Hematopoietic multipotent progenitor cell treated with erythropoietin and hydrocortisone succinate and interleukin-3 and kit ligand, for 17 days (in vitro differentiated cells): ENCODE measurements around the gene LAMA5.

ENCODE experiments used
- DNase-seq: peaks from one replicate; pipeline ENCODE4 v3.0.0-alpha.2; 2015; ENCODE audit warnings: low spot score

The LAMA5 gene

DNA sequence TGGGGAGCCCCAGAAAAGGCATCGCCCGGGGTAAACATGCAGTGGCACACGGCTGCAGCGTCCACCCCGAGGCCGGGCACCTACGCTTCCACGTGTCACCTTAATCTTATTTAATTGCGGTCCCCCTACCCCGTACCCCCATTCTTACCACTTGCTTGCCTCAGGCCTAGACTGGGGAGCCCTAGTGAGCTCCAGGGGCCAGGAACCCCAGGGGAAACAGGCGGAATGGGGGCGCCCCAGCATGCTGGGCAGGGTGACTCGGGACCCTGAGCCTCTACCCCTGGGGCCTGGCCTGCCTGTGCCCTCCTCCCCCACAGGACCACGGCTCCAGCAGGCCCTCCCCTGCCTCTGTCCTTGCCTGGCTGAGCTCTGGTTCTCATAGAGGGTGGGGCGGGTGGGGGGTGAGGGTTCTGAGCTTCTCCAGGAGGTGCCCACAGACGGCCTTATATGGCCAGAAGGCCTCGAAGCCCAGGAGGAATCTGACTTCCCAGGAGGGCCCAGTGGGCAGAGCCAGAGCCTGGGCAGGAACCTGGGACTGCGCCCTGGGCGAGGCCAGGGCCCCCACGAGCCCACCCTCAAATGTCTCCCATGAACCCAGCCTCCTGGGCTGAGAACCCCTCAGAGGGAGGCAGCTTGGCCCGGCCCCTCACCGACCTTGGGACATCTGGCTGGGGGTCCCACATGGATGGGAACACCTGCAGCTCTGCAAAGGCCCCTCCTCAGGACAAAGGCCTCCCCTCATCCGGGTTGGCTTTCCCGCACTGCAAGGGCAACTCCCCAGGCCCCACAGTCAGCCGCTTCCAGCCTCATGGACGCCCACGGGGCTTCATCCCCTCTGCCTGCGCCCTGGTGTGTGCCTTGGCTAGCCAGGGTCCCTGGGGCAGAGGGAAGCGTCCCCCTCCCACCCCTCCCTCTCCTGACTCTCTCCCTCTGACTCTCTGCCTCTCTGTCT lies 5.2 kb upstream of the LAMA5 start:
- DNase-seq = no peak

GRCh38 chr20:62371588-62372041 lies 4.5 kb upstream of the LAMA5 start:
- no peak for DNase-seq

GRCh38 chr20:62370807-62371587 lies 3.9 kb upstream of the LAMA5 start:
- no peak for DNase-seq

GRCh38 chr20:62370115-62370806 lies 3.1 kb upstream of the LAMA5 start:
- DNase-seq = no peak

- no peak for DNase-seq
These were observed 2.7 kb upstream of the LAMA5 start for GRCh38 chr20:62369815-62370114.

- DNase-seq = no peak
These were observed 2.1 kb upstream of the LAMA5 start for GRCh38 chr20:62368976-62369814.

GRCh38 chr20:62368392-62368975 lies 1.4 kb upstream of the LAMA5 start:
- no peak for DNase-seq

- DNase-seq = no peak
These were observed 700 bp upstream of the LAMA5 start for GRCh38 chr20:62367633-62368391.

GRCh38 chr20:62366370-62367135 lies 559 bp downstream of the LAMA5 start:
- DNase-seq = no peak

DNA sequence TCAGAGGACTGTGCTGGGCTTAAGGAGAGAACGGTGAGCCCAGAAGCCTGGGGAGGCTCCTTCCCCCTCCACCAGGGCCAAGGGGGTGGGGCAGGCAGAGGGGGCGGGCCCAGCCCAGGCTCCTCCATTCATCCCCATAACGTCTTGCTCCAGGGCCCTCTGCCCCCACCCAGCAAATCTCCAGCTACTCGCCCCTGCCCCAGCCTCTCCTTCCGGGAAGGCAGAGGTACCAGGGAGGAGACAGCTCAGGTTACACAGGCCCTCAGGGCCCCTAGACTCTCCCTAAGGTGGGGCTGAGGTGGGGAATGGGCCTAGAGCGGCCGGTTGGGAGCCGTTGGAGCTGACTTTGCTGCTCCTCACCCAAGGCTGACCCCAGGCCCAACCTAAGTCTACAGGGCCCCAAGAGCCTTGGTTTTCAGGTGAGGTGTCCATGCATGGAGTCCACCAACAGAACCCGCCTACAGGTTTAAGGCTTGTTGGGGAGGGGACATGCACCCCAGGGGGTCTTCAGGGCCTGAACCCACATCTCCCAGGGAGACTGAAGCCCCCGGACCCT lies 1.2 kb downstream of the LAMA5 start:
- no peak for DNase-seq

DNA sequence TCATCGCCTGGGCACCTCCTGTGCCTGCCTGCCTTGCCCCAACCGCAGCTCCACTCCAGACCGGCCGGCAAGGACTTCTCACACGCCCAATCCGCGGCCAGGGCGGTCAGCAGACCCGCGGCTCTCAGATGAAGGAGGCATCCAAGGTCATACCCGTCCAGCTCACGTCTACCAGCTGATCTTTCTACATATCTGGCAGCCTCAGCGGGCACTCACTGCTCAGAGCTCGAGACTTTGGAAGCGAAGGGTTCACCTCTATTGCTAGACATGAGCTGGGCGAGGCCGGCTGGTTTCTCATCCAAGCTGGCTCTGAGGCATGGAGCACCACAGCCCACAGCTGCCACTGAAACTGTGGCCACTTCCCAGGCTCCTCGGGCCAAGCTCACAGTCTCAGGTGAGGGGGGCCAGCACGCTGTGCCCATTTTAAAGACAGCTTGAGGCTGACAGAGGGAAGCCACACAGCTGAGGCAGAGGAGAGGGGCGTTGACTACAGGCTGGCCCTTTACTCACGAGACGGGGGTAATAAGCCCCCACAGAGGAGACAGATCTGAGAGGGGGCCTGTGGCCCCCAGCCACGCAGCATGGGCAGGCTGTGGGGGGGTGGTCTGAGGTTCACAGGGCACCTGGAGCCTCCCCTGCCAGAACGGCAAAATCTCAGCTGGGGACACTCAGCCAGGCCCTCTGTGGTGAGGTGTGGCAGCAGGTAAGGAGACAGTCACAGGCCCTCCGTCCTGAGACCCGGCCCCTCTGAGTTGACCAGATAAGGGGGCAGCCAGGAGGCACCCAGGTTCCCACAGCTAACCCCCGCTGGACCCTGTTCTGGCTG lies 2.0 kb downstream of the LAMA5 start:
- no peak for DNase-seq

DNA sequence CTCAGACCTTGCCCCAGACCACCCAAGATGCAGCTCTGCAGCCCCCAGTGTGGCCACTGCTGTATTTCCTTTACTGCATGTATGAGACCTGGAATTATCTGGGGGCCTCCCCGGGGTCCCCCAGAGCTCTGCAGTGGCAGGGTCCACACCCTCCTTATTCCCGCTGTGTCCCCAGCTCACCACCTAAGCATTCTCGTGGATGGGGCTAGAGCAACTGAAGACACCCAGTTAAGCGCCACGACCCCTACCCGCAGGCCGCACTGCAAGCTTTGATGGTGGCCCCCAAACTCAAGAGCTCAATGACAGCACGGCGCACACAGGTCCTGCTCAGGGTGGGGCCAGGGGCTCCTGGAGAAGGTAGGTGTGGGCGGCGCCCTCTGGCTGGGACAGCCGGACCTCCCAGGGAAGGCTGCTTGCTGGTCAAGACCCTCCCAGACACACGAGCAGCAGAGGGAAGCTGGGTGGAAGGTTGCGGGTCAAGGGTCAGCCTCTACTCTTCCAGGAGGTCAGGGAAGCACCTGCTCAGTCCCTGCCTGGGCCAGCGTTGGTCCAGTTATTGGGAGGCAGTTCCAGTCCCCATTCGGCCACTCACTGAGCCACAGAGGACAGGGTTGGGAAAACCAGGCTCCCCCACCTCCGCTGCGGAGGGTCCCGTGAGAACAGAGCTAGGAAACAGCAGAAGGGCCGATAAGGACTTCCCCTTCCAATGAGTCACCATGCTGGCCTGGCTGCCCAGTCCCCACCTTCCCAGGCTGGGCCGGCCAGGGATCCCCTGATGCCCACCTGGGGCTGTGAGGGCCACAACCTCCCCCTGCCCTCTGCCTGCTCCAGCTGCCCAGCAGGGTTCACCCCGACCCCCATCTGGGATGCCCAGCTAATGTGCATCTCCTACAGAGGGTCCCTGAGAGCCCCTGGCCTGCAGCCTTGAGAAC lies 2.9 kb downstream of the LAMA5 start:
- DNase-seq = no peak

- no peak for DNase-seq
These were observed 3.9 kb downstream of the LAMA5 start for GRCh38 chr20:62362991-62363919.

DNA sequence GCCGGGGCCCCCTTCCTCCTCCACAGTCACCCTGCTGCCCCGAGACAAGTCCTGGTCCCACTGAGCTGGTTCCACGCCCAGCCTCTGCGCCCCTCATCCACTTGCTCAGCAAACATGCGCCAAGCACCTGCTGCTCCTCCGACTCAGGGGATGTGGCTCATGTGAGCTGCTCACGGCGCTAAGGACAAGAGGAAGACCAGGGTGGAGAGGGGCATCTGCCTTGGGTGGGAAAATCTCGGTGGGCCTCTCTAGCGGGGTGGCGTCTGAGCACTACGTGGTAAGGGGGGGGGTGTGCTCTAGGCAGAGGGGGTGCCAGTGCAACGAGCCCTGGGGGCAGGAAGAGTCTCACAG lies 4.5 kb downstream of the LAMA5 start:
- DNase-seq = no peak

DNA sequence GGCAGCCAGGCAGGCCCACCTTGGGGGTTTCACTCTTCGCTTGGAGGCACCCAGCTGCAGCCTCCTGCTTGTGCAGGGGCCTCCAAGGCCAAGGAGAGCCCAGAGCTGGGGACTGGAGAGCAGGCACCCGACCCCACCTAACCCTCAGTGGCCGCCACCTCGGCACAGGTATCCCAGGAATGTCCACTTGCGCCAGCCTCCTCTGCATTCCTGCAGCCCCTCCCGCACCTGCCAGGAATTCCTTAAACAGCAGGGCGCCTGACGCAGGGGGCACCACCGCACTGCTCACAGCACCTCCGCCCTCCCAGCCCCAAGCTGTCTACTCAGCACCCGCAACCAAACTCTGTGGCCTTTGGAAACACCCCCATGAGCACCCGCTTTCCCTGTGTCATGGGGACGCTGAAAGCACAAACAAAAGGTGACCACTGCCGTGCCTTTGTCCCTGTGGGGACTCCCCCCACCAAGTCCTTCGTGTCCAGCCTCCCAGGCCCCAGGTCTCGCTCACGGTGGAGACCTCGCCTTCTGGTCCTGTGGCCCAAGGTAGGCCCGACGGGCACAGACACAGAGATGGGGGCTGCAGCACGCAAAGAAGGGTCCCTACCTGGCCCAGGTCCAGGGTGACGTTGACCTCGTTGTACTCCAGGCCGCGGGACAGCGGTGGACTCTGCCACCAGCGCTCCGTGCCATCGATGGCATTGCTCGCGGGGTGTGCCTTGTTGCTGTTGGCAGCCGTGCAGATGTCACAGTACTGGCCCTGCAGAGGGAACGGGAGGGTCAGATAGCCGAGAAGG lies 5.1 kb downstream of the LAMA5 start:
- no peak for DNase-seq
